ENCODE data around the gene FXYD2. TPM values are rescaled to one million over a fixed set of nuclear protein-coding genes. Genes with fewer than 3 reads are reported as not detected.

FXYD2 gene
- total and polyA plus RNA-seq, 2 of the 13 experiments (the other 11 are each of a cell fraction or from before 2014, with no cell fraction given) = 45.9 to 106 TPM

DNA sequence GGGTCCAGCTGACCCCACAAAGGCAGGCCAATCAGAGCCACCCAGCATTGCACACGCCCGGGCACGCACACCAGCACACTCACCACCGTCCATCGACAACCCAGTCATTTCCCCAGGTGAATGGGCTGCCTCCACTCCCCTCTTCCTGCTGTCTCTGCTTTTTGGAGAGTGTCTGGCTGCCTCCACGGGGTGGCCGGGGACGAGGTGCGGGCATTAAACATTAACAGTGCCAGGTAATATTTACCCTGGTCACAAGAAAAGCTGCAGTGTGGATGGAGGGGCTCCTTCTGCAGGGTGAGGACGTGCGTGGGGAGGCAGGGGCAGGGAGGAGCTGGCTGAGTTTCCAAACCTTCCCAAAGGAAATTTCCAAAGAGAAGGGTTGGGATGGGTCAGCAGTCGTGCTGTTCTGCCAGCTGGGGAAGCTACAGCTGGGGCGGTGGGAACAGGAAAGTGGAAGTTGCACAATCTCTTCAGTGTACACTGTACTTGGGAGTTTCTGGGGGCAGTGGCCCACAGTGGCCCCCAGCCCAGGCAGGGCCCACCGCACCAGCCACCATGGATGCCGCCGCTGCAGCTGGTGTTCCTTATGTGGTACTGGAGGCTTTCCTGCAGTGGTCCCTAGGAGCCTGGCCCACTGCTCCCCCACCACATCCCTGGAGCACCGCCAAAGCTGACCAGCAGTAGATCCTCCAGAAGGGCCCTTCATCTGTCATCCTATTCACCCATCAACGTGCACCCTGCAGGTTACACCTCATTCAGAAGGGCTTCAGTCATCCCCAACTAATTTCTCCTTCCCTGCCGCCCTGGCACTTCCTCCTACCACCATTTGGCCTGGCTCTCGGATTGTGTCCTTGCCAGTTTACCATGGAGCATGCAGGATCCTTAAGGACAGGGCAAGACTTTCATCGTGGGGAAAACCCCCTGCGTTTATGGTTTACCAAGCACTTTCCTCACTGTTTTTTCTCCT is at the start of gene FXYD2 (continued):
- TF ChIP-seq, protein P1, sequence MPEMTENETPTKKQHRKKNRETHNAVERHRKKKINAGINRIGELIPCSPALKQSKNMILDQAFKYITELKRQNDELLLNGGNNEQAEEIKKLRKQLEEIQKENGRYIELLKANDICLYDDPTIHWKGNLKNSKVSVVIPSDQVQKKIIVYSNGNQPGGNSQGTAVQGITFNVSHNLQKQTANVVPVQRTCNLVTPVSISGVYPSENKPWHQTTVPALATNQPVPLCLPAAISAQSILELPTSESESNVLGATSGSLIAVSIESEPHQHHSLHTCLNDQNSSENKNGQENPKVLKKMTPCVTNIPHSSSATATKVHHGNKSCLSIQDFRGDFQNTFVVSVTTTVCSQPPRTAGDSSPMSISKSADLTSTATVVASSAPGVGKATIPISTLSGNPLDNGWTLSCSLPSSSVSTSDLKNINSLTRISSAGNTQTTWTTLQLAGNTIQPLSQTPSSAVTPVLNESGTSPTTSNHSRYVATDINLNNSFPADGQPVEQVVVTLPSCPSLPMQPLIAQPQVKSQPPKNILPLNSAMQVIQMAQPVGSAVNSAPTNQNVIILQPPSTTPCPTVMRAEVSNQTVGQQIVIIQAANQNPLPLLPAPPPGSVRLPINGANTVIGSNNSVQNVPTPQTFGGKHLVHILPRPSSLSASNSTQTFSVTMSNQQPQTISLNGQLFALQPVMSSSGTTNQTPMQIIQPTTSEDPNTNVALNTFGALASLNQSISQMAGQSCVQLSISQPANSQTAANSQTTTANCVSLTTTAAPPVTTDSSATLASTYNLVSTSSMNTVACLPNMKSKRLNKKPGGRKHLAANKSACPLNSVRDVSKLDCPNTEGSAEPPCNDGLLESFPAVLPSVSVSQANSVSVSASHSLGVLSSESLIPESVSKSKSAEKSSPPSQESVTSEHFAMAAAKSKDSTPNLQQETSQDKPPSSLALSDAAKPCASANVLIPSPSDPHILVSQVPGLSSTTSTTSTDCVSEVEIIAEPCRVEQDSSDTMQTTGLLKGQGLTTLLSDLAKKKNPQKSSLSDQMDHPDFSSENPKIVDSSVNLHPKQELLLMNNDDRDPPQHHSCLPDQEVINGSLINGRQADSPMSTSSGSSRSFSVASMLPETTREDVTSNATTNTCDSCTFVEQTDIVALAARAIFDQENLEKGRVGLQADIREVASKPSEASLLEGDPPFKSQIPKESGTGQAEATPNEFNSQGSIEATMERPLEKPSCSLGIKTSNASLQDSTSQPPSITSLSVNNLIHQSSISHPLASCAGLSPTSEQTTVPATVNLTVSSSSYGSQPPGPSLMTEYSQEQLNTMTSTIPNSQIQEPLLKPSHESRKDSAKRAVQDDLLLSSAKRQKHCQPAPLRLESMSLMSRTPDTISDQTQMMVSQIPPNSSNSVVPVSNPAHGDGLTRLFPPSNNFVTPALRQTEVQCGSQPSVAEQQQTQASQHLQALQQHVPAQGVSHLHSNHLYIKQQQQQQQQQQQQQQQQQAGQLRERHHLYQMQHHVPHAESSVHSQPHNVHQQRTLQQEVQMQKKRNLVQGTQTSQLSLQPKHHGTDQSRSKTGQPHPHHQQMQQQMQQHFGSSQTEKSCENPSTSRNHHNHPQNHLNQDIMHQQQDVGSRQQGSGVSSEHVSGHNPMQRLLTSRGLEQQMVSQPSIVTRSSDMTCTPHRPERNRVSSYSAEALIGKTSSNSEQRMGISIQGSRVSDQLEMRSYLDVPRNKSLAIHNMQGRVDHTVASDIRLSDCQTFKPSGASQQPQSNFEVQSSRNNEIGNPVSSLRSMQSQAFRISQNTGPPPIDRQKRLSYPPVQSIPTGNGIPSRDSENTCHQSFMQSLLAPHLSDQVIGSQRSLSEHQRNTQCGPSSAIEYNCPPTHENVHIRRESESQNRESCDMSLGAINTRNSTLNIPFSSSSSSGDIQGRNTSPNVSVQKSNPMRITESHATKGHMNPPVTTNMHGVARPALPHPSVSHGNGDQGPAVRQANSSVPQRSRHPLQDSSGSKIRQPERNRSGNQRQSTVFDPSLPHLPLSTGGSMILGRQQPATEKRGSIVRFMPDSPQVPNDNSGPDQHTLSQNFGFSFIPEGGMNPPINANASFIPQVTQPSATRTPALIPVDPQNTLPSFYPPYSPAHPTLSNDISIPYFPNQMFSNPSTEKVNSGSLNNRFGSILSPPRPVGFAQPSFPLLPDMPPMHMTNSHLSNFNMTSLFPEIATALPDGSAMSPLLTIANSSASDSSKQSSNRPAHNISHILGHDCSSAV (CRISPR knock-in tag; IDR thresholded peaks at IDR 0.05; ENCODE audit: borderline replicate concordance) = no peak
- TF ChIP-seq, protein P2, sequence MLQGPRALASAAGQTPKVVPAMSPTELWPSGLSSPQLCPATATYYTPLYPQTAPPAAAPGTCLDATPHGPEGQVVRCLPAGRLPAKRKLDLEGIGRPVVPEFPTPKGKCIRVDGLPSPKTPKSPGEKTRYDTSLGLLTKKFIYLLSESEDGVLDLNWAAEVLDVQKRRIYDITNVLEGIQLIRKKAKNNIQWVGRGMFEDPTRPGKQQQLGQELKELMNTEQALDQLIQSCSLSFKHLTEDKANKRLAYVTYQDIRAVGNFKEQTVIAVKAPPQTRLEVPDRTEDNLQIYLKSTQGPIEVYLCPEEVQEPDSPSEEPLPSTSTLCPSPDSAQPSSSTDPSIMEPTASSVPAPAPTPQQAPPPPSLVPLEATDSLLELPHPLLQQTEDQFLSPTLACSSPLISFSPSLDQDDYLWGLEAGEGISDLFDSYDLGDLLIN (CRISPR knock-in tag; IDR thresholded peaks at IDR 0.05; ENCODE audit: borderline replicate concordance) = no peak
- TF ChIP-seq ZFP82 (CRISPR knock-in tag; IDR thresholded peaks at IDR 0.05; ENCODE audit: borderline replicate concordance) = 0 out of 2 replicates have a peak, but pooled peaks have one; percentile 56
- no peak for TF ChIP-seq HOXD1 (CRISPR knock-in tag; IDR thresholded peaks at IDR 0.05)
- TF ChIP-seq NFIC (IDR thresholded peaks at IDR 0.05; ENCODE audit: low read length) = no peak
- no peak for TF ChIP-seq ZNF672 (CRISPR knock-in tag; IDR thresholded peaks at IDR 0.05)
- TF ChIP-seq IRF2 (CRISPR knock-in tag; IDR thresholded peaks at IDR 0.05) = no peak
- no peak for TF ChIP-seq SSRP1 (CRISPR knock-in tag; IDR thresholded peaks at IDR 0.05)
- TF ChIP-seq, protein P3, sequence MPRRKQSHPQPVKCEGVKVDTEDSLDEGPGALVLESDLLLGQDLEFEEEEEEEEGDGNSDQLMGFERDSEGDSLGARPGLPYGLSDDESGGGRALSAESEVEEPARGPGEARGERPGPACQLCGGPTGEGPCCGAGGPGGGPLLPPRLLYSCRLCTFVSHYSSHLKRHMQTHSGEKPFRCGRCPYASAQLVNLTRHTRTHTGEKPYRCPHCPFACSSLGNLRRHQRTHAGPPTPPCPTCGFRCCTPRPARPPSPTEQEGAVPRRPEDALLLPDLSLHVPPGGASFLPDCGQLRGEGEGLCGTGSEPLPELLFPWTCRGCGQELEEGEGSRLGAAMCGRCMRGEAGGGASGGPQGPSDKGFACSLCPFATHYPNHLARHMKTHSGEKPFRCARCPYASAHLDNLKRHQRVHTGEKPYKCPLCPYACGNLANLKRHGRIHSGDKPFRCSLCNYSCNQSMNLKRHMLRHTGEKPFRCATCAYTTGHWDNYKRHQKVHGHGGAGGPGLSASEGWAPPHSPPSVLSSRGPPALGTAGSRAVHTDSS (CRISPR knock-in tag; conservative IDR thresholded peaks at IDR 0.05) = no peak
- TF ChIP-seq RFXAP (CRISPR knock-in tag; IDR thresholded peaks at IDR 0.05; ENCODE audit: borderline replicate concordance) = no peak
- TF ChIP-seq, protein P4, sequence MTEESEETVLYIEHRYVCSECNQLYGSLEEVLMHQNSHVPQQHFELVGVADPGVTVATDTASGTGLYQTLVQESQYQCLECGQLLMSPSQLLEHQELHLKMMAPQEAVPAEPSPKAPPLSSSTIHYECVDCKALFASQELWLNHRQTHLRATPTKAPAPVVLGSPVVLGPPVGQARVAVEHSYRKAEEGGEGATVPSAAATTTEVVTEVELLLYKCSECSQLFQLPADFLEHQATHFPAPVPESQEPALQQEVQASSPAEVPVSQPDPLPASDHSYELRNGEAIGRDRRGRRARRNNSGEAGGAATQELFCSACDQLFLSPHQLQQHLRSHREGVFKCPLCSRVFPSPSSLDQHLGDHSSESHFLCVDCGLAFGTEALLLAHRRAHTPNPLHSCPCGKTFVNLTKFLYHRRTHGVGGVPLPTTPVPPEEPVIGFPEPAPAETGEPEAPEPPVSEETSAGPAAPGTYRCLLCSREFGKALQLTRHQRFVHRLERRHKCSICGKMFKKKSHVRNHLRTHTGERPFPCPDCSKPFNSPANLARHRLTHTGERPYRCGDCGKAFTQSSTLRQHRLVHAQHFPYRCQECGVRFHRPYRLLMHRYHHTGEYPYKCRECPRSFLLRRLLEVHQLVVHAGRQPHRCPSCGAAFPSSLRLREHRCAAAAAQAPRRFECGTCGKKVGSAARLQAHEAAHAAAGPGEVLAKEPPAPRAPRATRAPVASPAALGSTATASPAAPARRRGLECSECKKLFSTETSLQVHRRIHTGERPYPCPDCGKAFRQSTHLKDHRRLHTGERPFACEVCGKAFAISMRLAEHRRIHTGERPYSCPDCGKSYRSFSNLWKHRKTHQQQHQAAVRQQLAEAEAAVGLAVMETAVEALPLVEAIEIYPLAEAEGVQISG (CRISPR knock-in tag; IDR thresholded peaks at IDR 0.05) = no peak
- 0 out of 2 replicates have a peak, but pooled peaks have one; percentile 22 for TF ChIP-seq ZNF563 (CRISPR knock-in tag; IDR thresholded peaks at IDR 0.05)

Data from HepG2 (cell line).